HG03064 (cell line): ENCODE measurements around the gene RUNX2.

Source experiments
- ATAC-seq: cut with Tn5 transposase; IDR thresholded peaks from one replicate; pipeline ENCODE4 v1.9.1; 2021; ENCODE audit warnings: low read depth; ENCODE audit not compliant: unreplicated experiment

The RUNX2 gene

GRCh38 chr6:45504947-45505346, 176.8 kb downstream of the RUNX2 start:
- no peak for ATAC-seq

GRCh38 chr6:45505470-45505869, 177.3 kb downstream of the RUNX2 start:
- no peak for ATAC-seq

- ATAC-seq = no peak
Measured at GRCh38 chr6:45507186-45507585, 179.1 kb downstream of the RUNX2 start.

GRCh38 chr6:45509426-45509825, 181.3 kb downstream of the RUNX2 start:
- ATAC-seq = no peak

- ATAC-seq = no peak
Measured at GRCh38 chr6:45512717-45513116, 184.6 kb downstream of the RUNX2 start.

- ATAC-seq = no peak
Measured at GRCh38 chr6:45513213-45513618, 185.1 kb downstream of the RUNX2 start.

GRCh38 chr6:45513843-45514242, 185.7 kb downstream of the RUNX2 start:
- ATAC-seq = no peak

GRCh38 chr6:45514454-45515230, 186.5 kb downstream of the RUNX2 start:
- ATAC-seq = no peak

- no peak for ATAC-seq
Measured at GRCh38 chr6:45518013-45518720, 190.0 kb downstream of the RUNX2 start.

- ATAC-seq = no peak
Measured at GRCh38 chr6:45521226-45521625, 193.1 kb downstream of the RUNX2 start.

- ATAC-seq = no peak
Measured at GRCh38 chr6:45522486-45522885, 194.4 kb downstream of the RUNX2 start.

GRCh38 chr6:45527210-45527609, 199.1 kb downstream of the RUNX2 start:
- no peak for ATAC-seq

GRCh38 chr6:45531999-45532595, 204.0 kb downstream of the RUNX2 start:
- ATAC-seq = no peak

- ATAC-seq = no peak
Measured at GRCh38 chr6:45532721-45533210, 204.6 kb downstream of the RUNX2 start.

GRCh38 chr6:45533386-45533785, 205.3 kb downstream of the RUNX2 start:
- no peak for ATAC-seq

- ATAC-seq = no peak
Measured at GRCh38 chr6:45535933-45536332, 207.8 kb downstream of the RUNX2 start.

GRCh38 chr6:45537539-45537938, 209.4 kb downstream of the RUNX2 start:
- ATAC-seq = no peak

- ATAC-seq = no peak
Measured at GRCh38 chr6:45538641-45539547, 210.8 kb downstream of the RUNX2 start.

GRCh38 chr6:45540375-45540920, 212.3 kb downstream of the RUNX2 start:
- no peak for ATAC-seq

- ATAC-seq = no peak
Measured at GRCh38 chr6:45541934-45542333, 213.8 kb downstream of the RUNX2 start.
